CD4-positive, alpha-beta T cell treated with Interleukin-6 at 100 ng/mL for 8 hours (primary cell): ENCODE results near the gene CCN2.
"Not testable (repeated sequence)": the region's sequence is repeated elsewhere in the genome, so short reads cannot be mapped to it uniquely, and the experiment has no call there.

Experiments used
- DNase-seq: peaks from one replicate; pipeline ENCODE4 v3.0.0-alpha.2; 2020; ENCODE audit warnings: mixed read lengths, low spot score

CCN2 gene

GRCh38 chr6:131937703-131938631, 13.2 kb downstream of the CCN2 start:
- DNase-seq = no peak

GRCh38 chr6:131937226-131937625, 13.9 kb downstream of the CCN2 start:
- no peak for DNase-seq

GRCh38 chr6:131936156-131936555, 15.0 kb downstream of the CCN2 start:
- no peak for DNase-seq

- DNase-seq = no peak
These were observed 20.0 kb downstream of the CCN2 start for GRCh38 chr6:131931063-131931750.

- DNase-seq = no peak
These were observed 21.2 kb downstream of the CCN2 start for GRCh38 chr6:131929976-131930375.

GRCh38 chr6:131929264-131929663, 21.9 kb downstream of the CCN2 start:
- no peak for DNase-seq

- no peak for DNase-seq
These were observed 26.2 kb downstream of the CCN2 start for GRCh38 chr6:131924881-131925474.

GRCh38 chr6:131923356-131923755, 27.8 kb downstream of the CCN2 start:
- DNase-seq = no peak

- no peak for DNase-seq
These were observed 30.5 kb downstream of the CCN2 start for GRCh38 chr6:131920656-131921055.

- no peak for DNase-seq
These were observed 32.4 kb downstream of the CCN2 start for GRCh38 chr6:131918650-131919355.

- no peak for DNase-seq
These were observed 33.2 kb downstream of the CCN2 start for GRCh38 chr6:131917763-131918649.

GRCh38 chr6:131917318-131917717, 33.9 kb downstream of the CCN2 start:
- no peak for DNase-seq

GRCh38 chr6:131916847-131917246, 34.3 kb downstream of the CCN2 start:
- DNase-seq = no peak

GRCh38 chr6:131916091-131916796, 34.9 kb downstream of the CCN2 start:
- DNase-seq = not testable (repeated sequence)

GRCh38 chr6:131914967-131915751, 36.0 kb downstream of the CCN2 start:
- DNase-seq = peak; percentile 40

- no peak for DNase-seq
These were observed 36.9 kb downstream of the CCN2 start for GRCh38 chr6:131914234-131914633.

GRCh38 chr6:131911951-131912350, 39.2 kb downstream of the CCN2 start:
- no peak for DNase-seq

- DNase-seq = no peak
These were observed 40.2 kb downstream of the CCN2 start for GRCh38 chr6:131910956-131911355.

- DNase-seq = no peak
These were observed 41.0 kb downstream of the CCN2 start for GRCh38 chr6:131910219-131910589.
